Testis (tissue), 2 donors: ENCODE measurements around the gene ACER1.
"Not testable (repeated sequence)": the region's sequence is repeated elsewhere in the genome, so short reads cannot be mapped to it uniquely, and the experiment has no call there.

Experiments used
- CTCF ChIP-seq, 3 experiments: fragments of 450-650 bp in 2 of 3; fragments of 200-600 bp in 1 of 3; sonication (generic) in 1 of 3; IDR thresholded peaks; one replicate each; pipeline ENCODE4 v1.5.1; 2016 to 2019; ENCODE audit warnings: antibody characterized with exemption in 3 of 3, mild to moderate bottlenecking in 2 of 3, moderate library complexity in 1 of 3
- POLR2A ChIP-seq: fragments of 450-650 bp; IDR thresholded peaks from one replicate; pipeline ENCODE4 v1.6.1; 2017; ENCODE audit warnings: antibody characterized with exemption, mild to moderate bottlenecking, moderate library complexity

- not testable (repeated sequence) for TF ChIP-seq CTCF (IDR thresholded peaks at IDR 0.05); POLR2A
Observed at GRCh38 chr19:6360445-6360844, 27.0 kb upstream of the ACER1 start.
